ENCODE measurements around the gene LHFPL3. TPM values are rescaled to one million over a fixed set of nuclear protein-coding genes. Genes with fewer than 3 reads are reported as not detected.

The LHFPL3 gene
- total RNA-seq, 1 experiment from 2014 or later = not detected

GRCh38 chr7:104838537-104839299, 510.3 kb downstream of the LHFPL3 start:
- BruUV-seq (replicated peaks) = no TSS peak
- ATAC-seq (no peak), DNase-seq (ENCODE audit: low read depth, low spot score) (no peak)
- Histone ChIP-seq H3K27ac (ENCODE audit: low read depth, low read length) (no peak overlapping the region), H3K27me3 (ENCODE audit: insufficient read depth, low read length) (peaks cover 53% of the 10 kb centered on the region), H4K20me1 (ENCODE audit: insufficient read depth) (no peaks in the 10 kb centered on the region), H3K9ac (ENCODE audit: low read length) (no peak overlapping the region), H2AFZ (ENCODE audit: low read depth, low read length, poor library complexity, severe bottlenecking) (no peak overlapping the region), H3K4me2 (ENCODE audit: low read length) (no peak overlapping the region), H3K4me1 (ENCODE audit: control insufficient read depth in 1 of 2, insufficient read depth in 2 of 2, low read length in 2 of 2) (no peaks in the 10 kb centered on the region), H3K9me2 (ENCODE audit: insufficient read depth) (0 out of 2 replicates have a peak, but pooled peaks cover 3% of the 10 kb centered on the region), H3K9me3 (ENCODE audit: control insufficient read depth in 1 of 2, insufficient read depth in 1 of 2, low read depth in 1 of 2, low read length in 2 of 2) (no peaks in the 10 kb centered on the region), H3K4me3 (replicated peaks in 1 of 2; ENCODE audit: low read depth in 1 of 2, low read length in 2 of 2) (no peak overlapping the region), H3K36me3 (ENCODE audit: control insufficient read depth in 1 of 2, insufficient read depth in 2 of 2, low read length in 2 of 2) (no peaks in the 10 kb centered on the region), H3K79me2 (ENCODE audit: insufficient read depth, low read length) (no peaks in the 10 kb centered on the region)
- ChIA-PET CTCF (no interaction called here), POLR2A (no interaction called here), RAD21 (ENCODE audit: low non-redundant PET in 1 of 2, low total read pairs in 2 of 2, uncharacterized antibody in 2 of 2, unreplicated experiment in 2 of 2) (no interaction called here)
- intact Hi-C loops (cut with micrococcal nuclease) = no loop called here
- TF ChIP-seq POLR2A (IDR thresholded peaks at IDR 0.05; ENCODE audit: borderline replicate concordance, extremely low read depth, insufficient read depth, insufficient read length) (no peak), ZNF274 (IDR thresholded peaks at IDR 0.05; ENCODE audit: low read depth, low read length) (no peak), TCF7L2 (IDR thresholded peaks at IDR 0.05; ENCODE audit: borderline replicate concordance, extremely low read depth, insufficient read depth, insufficient read length) (no peak), CBX3 (IDR thresholded peaks at IDR 0.05; ENCODE audit: low read depth) (no peak)

GRCh38 chr7:104839842-104840241, 511.4 kb downstream of the LHFPL3 start:
- H3K9me2 ChIP-seq (ENCODE audit: insufficient read depth) = 0 out of 2 replicates have a peak, but pooled peaks cover 3% of the 10 kb centered on the region
- ATAC-seq (no peak), DNase-seq (ENCODE audit: low read depth, low spot score) (no peak)
- no peaks in the 10 kb centered on the region for H4K20me1 ChIP-seq (ENCODE audit: insufficient read depth)
- RAD21 ChIA-PET (ENCODE audit: low non-redundant PET in 1 of 2, low total read pairs in 2 of 2, uncharacterized antibody in 2 of 2, unreplicated experiment in 2 of 2) = interaction anchor here in 1 of 2 experiments (0.7 kb wide), 1 partner anchor 83 kb away, joined by 3 read pairs; no protein-coding TSS in a partner anchor
- no peak overlapping the region for H3K9ac ChIP-seq (ENCODE audit: low read length)
- H3K36me3 ChIP-seq (ENCODE audit: control insufficient read depth in 1 of 2, insufficient read depth in 2 of 2, low read length in 2 of 2) = no peaks in the 10 kb centered on the region
- H3K4me2 ChIP-seq (ENCODE audit: low read length) = no peak overlapping the region
- H3K79me2 ChIP-seq (ENCODE audit: insufficient read depth, low read length) = no peaks in the 10 kb centered on the region
- CTCF ChIA-PET = no interaction called here
- peaks cover 57% of the 10 kb centered on the region for H3K27me3 ChIP-seq (ENCODE audit: insufficient read depth, low read length)
- no peak overlapping the region for H3K4me3 ChIP-seq (replicated peaks in 1 of 2; ENCODE audit: low read depth in 1 of 2, low read length in 2 of 2)
- no peaks in the 10 kb centered on the region for H3K4me1 ChIP-seq (ENCODE audit: control insufficient read depth in 1 of 2, insufficient read depth in 2 of 2, low read length in 2 of 2)
- no TSS peak for BruUV-seq (replicated peaks)
- H3K27ac ChIP-seq (ENCODE audit: low read depth, low read length) = no peak overlapping the region
- no peak for TF ChIP-seq ZFX (IDR thresholded peaks at IDR 0.05)
- no peak overlapping the region for H2AFZ ChIP-seq (ENCODE audit: low read depth, low read length, poor library complexity, severe bottlenecking)
- intact Hi-C loops (cut with micrococcal nuclease) = loop anchor here (10.0 kb wide), 1 partner anchor 1315 kb away; no protein-coding TSS in a partner anchor
- H3K9me3 ChIP-seq (ENCODE audit: control insufficient read depth in 1 of 2, insufficient read depth in 1 of 2, low read depth in 1 of 2, low read length in 2 of 2) = no peaks in the 10 kb centered on the region
- POLR2A ChIA-PET = no interaction called here
